Loucy (cell line): Measurements from ENCODE around the gene TIFAB.

Source experiments
- H2AFZ ChIP-seq: fragments of 200-600 bp; sonication (generic); 2 replicates; pipeline ENCODE4 v1.6.0; 2016; ENCODE audit warnings: antibody characterized with exemption, mild to moderate bottlenecking, low read length, moderate library complexity
- H3F3A ChIP-seq: fragments of 200-600 bp; 2 replicates; pipeline ENCODE4 v1.6.0; 2016; ENCODE audit warnings: antibody characterized with exemption, low read depth, mild to moderate bottlenecking
- H3K27me3 ChIP-seq: fragments of 200-600 bp; sonication (generic); 2 replicates; pipeline ENCODE4 v1.6.1; 2014; ENCODE audit warnings: low read length, mild to moderate bottlenecking; ENCODE audit not compliant: insufficient read depth, poor library complexity, severe bottlenecking
- H3K36me3 ChIP-seq: fragments of 200-600 bp; sonication (generic); 2 replicates; pipeline ENCODE4 v1.6.1; 2016; ENCODE audit warnings: low read length; ENCODE audit not compliant: insufficient read depth
- H3K4me1 ChIP-seq: fragments of 200-600 bp; sonication (generic); 2 replicates; pipeline ENCODE4 v1.5.1; 2014; ENCODE audit warnings: low read length, mild to moderate bottlenecking; ENCODE audit not compliant: insufficient read depth, poor library complexity, severe bottlenecking
- H3K4me2 ChIP-seq: fragments of 200-600 bp; sonication (generic); 2 replicates; pipeline ENCODE4 v1.6.0; 2014; ENCODE audit warnings: antibody characterized with exemption, low read length, low read depth, mild to moderate bottlenecking; ENCODE audit not compliant: poor library complexity, severe bottlenecking
- H3K4me3 ChIP-seq: fragments of 200-600 bp; sonication (generic); 2 replicates; pipeline ENCODE4 v1.5.1; 2014; ENCODE audit warnings: low read length, mild to moderate bottlenecking, mixed read lengths; ENCODE audit not compliant: poor library complexity, severe bottlenecking
- H3K79me2 ChIP-seq: fragments of 200-600 bp; sonication (generic); 2 replicates; pipeline ENCODE4 v1.6.1; 2014; ENCODE audit warnings: low read length; ENCODE audit not compliant: insufficient read depth
- H3K9ac ChIP-seq: fragments of 200-600 bp; sonication (generic); 2 replicates; pipeline ENCODE4 v1.6.0; 2014; ENCODE audit warnings: mild to moderate bottlenecking, low read depth, low read length, moderate library complexity; ENCODE audit not compliant: poor library complexity, severe bottlenecking
- H3K9me2 ChIP-seq: fragments of 200-600 bp; sonication (generic); replicated peaks from 2 replicates; pipeline ENCODE4 v1.6.1; 2016; ENCODE audit warnings: low read depth, low read length, mixed read lengths
- H3K9me3 ChIP-seq: fragments of 200-600 bp; sonication (generic); 2 replicates; pipeline ENCODE4 v1.6.1; 2014; ENCODE audit warnings: mild to moderate bottlenecking, antibody characterized with exemption, low read length, low read depth; ENCODE audit not compliant: insufficient read depth
- H4K20me1 ChIP-seq: fragments of 200-600 bp; sonication (generic); 2 replicates; pipeline ENCODE4 v1.6.0; 2014; ENCODE audit warnings: antibody characterized with exemption, low read length, mild to moderate bottlenecking; ENCODE audit not compliant: insufficient read depth, poor library complexity, severe bottlenecking
- CTCF ChIP-seq: fragments of 200-600 bp; sonication (generic); conservative IDR thresholded peaks from 2 replicates; pipeline ENCODE4 v1.5.1; 2014; ENCODE audit warnings: mild to moderate bottlenecking, antibody characterized with exemption, low read length
- EZH2phosphoT487 ChIP-seq: fragments of 200-600 bp; IDR thresholded peaks from 2 replicates; pipeline ENCODE4 v1.6.1; 2018; ENCODE audit warnings: antibody characterized with exemption, mild to moderate bottlenecking, moderate library complexity, borderline replicate concordance

The TIFAB gene

GRCh38 chr5:135422419-135422818 lies 29.7 kb downstream of the TIFAB start:
- no peak overlapping the region for H3K4me3 ChIP-seq
- no peak overlapping the region for H2AFZ ChIP-seq
- H4K20me1 ChIP-seq: no peaks in the 10 kb centered on the region
- H3K9me2 ChIP-seq: no peaks in the 10 kb centered on the region
- H3K27me3 ChIP-seq: no peaks in the 10 kb centered on the region
- no peaks in the 10 kb centered on the region for H3F3A ChIP-seq
- H3K9me3 ChIP-seq: peaks cover 11% of the 10 kb centered on the region; the same call in 1 of the 2 replicates
- H3K9ac ChIP-seq: no peak overlapping the region
- H3K4me2 ChIP-seq: no peak overlapping the region
- peaks cover 10% of the 10 kb centered on the region for H3K79me2 ChIP-seq
- TF ChIP-seq EZH2phosphoT487: no peak
- no peak for TF ChIP-seq CTCF
- peaks cover 50% of the 10 kb centered on the region for H3K4me1 ChIP-seq
- no peaks in the 10 kb centered on the region; the same call in 1 of the 2 replicates for H3K36me3 ChIP-seq

- Histone ChIP-seq H3K9ac (no peak overlapping the region), H3K4me1 (peaks cover 21% of the 10 kb centered on the region), H3K9me2 (no peaks in the 10 kb centered on the region), H3K27me3 (no peaks in the 10 kb centered on the region), H3K36me3 (no peaks in the 10 kb centered on the region; the same call in 1 of the 2 replicates), H3K79me2 (no peaks in the 10 kb centered on the region), H3K9me3 (peaks cover 11% of the 10 kb centered on the region; the same call in 1 of the 2 replicates), H2AFZ (no peak overlapping the region), H3F3A (no peaks in the 10 kb centered on the region), H3K4me2 (no peak overlapping the region), H4K20me1 (no peaks in the 10 kb centered on the region), H3K4me3 (no peak overlapping the region)
- TF ChIP-seq CTCF: no peak
- no peak for TF ChIP-seq EZH2phosphoT487
These were observed 35.1 kb downstream of the TIFAB start for GRCh38 chr5:135417083-135417482.

- no peaks in the 10 kb centered on the region for H3K27me3 ChIP-seq
These were observed 47.1 kb downstream of the TIFAB start for GRCh38 chr5:135405082-135405481.

More at GRCh38 chr5:135405082-135405481, 47.1 kb downstream of the TIFAB start:
- TF ChIP-seq EZH2phosphoT487: no peak
- TF ChIP-seq CTCF: no peak
- H3K9me2 ChIP-seq: no peaks in the 10 kb centered on the region
- H3K4me3 ChIP-seq: no peak overlapping the region
- H3K79me2 ChIP-seq: peaks cover 10% of the 10 kb centered on the region
- H3K9me3 ChIP-seq: no peaks in the 10 kb centered on the region
- peaks cover 13% of the 10 kb centered on the region for H3K4me1 ChIP-seq
- H4K20me1 ChIP-seq: no peaks in the 10 kb centered on the region
- H3K4me2 ChIP-seq: no peak overlapping the region
- no peaks in the 10 kb centered on the region for H3K36me3 ChIP-seq
- no peak overlapping the region for H2AFZ ChIP-seq
- no peak overlapping the region for H3K9ac ChIP-seq
- 0 out of 2 replicates have a peak, but pooled peaks cover 5% of the 10 kb centered on the region for H3F3A ChIP-seq
